NCI-H1092 (cell line): ENCODE results near the gene SPTBN5.
"Not testable (repeated sequence)": the region's sequence is repeated elsewhere in the genome, so short reads cannot be mapped to it uniquely, and the experiment has no call there.

Source experiments
- DNase-seq: peaks from one replicate; lab custom pipeline; 2025; lab: John Stamatoyannopoulos, UW

The SPTBN5 gene

DNA sequence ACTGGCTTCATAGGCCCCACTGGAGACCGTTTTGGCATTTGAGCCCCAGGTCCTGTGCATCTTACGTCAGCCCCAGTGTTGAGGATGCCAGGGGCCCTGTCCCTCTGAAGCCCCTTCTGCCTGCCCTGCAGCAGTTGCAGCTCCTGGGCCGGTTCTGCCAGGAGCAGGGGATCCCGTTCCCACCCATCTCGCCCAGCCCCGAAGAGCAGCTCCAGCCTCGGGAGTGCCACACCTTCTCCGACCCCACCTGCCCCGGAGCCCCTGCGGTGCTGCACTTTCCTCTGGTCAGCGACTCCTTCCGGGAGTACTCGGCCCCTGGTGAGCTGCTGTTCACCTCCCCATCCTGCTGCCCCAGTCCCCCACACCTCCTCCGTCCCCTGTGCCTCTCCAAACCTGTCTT, 46.6 kb downstream of the SPTBN5 start:
- DNase-seq, result no peak

DNA sequence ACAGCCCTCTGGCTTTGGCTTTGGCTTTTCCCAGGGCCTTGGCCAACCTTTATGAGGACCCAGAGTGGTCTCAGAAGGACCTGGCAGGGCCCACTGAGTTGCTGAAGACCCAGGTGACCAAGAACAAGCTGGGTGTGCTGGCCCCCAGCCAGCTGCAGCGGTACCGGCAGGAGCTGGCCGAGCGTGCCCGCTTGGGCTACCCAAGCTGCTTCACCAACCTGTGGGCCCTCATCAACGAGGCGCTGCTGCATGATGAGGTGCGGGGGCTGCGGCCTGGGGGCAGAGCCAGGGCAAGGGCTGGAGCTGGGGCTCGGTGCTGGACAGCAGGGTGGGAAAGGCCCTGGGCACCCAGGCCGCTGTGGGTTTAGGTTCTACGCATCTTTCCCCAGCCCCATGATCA, 49.0 kb downstream of the SPTBN5 start:
- no peak for DNase-seq

DNA sequence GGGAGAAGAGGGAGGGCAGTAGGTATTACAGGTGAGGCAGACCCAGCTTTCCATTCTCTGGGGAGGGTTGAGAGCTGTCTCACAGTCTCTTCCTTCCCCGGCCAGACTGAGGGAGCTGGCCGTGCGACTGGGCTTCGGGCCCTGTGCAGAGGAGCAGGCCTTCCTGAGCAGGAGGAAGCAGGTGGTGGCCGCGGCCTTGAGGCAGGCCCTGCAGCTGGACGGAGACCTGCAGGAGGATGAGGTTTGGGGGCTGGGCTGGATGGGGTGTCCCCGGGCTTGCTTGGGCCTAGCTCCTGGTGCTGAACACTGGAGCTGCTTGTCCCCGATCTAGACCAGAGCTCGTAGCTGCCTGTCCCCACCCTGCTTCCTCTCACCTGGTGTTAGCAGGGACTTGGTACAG, 50.3 kb downstream of the SPTBN5 start:
- no peak for DNase-seq

DNA sequence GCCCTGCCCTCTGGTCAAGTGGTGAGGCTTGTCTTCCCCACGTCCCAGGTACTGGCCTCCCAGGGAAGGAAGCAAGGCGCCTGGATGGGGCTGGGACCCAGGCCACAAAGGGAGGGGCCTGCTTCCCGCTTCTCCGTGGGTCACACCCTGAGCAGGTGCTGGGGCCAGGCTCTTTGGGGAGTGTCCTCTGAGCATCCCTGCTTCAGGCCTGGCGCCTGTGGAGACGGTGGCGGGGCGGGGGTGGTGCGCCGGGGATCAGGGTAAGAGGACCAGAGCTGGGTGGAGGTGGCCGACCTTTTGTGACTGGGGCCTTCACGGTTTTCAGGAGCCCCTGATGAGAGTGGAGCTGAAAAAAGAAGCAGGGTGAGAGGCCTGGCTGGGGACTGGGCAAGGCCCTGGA, 51.6 kb downstream of the SPTBN5 start:
- DNase-seq, result no peak

DNA sequence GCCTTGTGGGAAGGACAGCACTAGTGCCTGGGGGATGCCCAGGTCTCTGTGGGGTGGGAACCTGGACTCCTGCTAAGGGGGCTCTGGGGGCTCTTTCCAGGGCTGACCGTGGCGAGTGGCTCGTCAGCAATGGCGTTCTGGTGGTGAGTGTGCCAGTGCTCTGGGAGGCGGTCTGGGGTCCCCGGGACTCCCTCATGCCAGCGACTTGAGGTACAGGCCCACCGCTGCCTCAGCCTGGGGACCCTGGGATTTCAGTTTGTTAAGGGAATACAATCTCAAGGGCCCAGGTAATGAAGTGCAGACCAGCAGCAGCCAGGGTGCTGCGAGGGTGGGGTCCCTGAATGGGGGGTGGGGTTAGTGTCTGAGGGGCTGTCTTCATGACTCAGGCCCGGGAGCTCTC, 52.7 kb downstream of the SPTBN5 start:
- no peak for DNase-seq

DNA sequence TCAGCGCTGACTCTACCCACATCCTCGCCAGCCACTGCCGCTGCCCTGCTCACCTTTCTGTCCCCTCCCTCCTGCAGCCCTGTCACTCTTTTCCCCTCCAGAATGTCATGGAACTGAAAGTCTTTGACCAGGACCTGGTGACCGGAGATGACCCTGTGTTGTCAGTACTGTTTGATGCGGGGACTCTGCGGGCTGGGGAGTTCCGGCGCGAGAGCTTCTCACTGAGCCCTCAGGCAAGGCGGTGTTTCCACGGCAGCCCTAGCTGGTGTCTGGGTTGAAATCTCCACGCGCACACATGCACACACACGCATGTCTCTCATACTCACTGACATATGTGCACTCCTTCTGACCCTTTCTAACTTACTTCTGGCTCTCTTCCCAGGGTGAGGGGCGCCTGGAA, 53.2 kb downstream of the SPTBN5 start:
- DNase-seq, result no peak

DNA sequence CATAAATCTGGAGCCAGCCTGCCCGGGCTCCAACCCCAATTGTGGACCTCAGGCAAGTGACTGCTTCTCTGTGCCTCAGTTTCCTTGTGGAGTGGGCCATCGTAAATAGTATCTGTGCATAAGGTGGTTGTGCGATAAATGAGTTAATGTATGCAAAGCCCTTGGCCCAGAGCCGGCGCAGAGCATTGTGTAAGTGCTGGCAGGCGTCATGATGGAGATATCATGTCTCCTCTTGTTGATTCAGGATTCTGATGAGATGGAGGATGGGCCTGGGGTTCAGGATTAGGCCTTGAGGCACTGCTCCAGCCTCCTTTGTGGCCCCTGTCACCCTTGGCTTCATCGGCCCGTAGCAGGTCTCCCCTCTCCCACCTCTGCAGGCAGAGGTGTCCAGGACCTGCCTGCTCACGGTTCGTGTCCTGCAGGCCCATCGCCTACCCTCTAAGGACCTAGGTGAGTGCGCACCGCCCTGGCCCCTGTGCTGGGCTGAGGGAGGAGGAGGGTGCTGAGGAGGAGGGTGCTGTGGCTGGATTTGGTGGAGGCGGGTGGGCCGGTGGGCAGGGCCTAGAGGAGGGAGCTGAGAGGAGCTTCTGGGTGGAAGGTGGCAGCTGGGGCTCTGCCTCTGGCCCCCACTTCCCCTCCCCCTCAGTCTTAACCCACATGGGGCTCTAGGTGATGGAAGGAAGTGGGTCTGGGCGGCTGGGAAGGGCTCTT, 53.9 kb downstream of the SPTBN5 start:
- DNase-seq, result no peak

DNA sequence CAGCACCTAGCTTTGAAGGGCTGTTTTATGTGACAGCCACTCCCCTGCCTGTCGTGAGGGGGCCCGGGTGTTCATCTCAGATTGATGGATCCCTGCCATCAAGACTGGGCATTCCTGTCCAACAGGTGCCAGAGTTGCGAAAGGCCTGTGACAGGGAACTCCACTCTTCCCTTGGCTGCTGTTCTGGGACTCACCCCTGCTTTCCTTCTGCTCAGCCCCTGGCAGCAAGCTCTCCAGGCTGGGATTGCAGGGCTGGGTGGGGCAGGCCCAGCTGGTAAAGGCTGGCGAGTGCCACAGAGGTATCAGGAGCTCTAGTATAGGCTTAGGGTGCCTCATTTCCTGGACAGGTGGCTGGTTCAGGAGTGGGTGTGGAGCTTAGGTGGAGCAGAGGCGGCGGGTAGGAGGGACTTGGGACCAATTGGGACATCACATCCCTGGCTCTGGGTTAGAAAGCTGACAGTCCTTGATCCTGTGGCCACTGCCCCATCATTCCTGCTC, 55.4 kb downstream of the SPTBN5 start, which contains the start of gene PLA2G4B:
TSS of gene PLA2G4B (plus strand) at position 448 of the 498 bp plus-strand sequence. CDS start 67 bp downstream, outside the sequence.
- DNase-seq, result no peak

DNA sequence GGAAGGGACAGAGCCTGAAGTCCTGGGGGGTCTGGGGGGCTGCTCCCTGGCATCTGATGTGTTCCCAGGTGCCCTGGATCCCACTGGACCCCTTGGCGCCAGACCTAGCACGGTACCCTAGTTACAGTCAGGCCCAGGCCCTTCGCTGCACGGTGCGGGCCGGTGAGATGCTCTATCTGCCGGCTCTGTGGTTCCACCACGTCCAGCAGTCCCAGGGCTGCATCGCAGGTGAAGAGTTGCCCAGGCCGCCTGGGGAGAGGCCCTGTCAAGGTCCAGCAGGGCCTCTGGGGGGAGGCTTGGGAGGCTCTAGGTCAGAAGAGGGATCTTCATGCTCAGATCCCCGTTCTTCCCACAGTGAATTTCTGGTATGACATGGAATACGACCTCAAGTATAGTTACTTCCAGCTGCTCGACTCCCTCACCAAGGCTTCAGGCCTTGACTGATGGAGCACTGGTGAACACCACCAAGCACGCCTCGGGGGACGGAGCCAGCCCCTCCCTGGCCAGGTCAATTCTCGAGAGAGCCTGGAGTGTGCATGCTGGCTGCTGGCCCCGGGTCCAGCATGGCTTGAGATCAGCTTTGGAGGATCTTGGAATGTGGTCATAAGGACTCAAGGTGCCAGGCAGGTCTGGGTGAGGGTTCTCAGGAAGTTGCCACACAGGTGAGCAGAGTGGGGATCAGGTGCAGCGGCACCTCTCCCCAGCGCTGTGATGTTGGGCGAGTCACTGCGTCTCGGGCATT, 57.0 kb downstream of the SPTBN5 start:
- no peak for DNase-seq

DNA sequence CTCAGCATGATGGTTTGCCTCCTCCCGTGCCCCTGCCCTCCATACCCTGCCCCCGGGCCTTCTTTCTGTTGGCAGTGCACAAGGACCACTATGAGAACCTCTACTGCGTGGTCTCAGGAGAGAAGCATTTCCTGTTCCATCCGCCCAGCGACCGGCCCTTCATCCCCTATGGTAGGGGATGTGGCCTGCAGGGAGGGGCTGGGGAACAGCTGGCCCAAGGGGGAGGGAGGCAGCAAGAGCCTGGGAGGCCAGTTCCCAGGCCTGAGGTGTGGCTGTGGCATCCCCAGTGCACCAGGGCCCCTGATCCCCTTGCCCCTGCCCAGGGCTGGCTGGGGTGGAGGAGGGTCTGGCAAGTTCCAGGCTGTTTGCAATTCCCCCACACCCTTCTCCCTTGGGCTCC, 57.8 kb downstream of the SPTBN5 start:
- no peak for DNase-seq

DNA sequence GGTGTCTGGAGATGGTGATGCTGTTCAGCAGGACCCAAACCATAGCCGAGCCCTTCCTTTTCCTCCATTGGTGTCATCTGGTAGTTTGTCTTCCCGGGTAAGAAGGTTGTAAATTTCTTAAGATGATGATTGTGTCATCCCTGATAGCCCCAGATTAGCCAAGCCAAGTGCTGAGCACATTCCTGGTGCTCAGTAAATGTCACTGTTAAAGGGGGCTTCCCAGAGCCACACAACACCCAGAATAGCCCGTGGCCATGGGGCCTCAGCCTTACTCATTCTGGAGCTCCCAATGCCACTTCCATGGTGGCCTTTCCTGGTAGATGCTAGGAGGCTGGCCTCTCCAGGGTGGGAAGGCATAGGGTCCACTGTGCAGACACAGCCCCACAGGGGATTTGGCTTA, 59.8 kb downstream of the SPTBN5 start:
- no peak for DNase-seq

DNA sequence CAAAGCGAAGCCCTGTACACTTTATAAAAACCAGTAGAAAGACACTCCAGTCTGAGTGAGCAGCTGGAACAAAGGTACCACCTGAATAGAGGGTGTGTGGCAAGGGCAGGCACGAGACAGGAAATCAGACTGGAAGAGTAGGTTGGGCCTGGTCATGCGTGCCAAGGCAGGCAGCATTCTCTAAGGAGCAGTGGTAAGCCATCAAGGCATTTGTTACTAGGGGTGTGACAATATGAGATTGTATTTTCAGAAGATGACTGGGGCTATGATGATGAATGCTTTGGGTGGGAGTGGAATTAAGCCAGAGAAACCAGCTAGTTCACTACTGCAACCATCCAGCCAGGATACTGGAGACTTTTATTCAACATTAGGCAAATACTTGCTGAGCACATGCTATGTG, 61.0 kb downstream of the SPTBN5 start:
- no peak for DNase-seq

DNA sequence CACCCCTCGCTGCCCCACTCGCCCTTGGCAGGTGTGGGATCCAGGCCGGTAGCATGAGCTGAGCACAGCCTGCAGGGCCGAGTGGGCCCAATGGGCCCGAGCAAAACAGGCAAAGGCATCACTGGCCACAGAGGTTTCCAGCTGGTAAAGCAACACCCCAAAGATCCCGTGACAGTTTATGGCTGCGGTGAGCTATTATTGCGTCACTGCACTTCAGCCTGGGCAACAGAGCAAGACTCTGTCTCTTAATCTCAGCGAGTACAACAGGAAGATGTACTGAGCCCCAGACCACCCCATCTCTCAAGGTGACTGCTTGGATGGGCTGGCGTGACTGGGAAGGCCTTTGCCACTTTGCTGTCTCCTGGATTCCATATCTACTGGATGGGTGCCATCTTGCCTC, 61.6 kb downstream of the SPTBN5 start:
- DNase-seq, result no peak

DNA sequence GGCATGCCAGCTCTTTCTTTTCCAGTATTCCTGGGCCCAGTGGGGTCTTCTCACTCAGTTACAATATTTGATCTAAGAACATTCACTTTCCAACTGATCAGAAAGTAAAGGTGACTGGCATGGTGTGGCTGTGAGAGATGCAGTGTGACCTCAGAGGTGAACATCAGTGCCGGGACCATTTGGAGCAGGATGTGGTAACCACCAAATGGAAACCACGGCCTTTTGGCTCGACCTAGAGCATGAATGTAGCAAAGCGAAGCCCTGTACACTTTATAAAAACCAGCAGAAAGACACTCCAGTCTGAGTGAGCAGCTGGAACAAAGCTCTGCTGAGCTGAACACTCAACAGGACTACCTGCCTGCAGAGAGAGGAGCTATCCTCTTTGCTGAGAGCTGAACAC, 62.6 kb downstream of the SPTBN5 start:
- DNase-seq, result not testable (repeated sequence)

DNA sequence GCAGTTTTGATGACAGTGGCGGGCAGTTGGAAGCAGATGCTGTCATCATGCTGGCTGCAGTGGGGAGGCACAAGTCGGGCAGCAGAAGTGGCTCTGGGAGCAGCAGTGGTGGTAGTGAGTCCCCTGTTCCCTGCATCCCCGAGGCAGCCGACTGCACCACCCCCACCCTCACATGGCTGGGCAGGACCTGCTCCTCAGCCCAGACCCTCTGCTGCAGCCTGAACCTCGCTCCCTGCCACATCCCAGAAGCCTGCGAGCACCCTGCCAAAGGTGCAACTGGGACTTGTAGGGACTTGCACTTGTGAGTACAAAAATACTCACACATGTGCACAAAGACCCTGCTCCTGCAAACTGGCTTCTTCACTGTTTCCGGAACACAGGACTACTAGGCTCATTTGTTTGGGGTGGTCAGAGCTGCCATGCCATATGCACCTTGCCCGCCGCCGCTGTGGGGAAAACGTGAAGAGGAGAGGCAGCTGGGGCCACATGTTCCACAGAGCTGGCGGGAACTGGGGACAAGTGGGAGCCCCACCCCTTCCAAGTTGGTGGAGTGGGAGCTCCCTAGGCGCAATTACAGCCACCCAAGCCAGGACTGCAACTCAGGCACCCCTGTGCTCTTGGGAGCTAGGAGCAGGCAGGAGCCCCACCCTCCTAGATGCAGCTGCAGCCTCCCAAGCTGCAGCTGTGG, 63.8 kb downstream of the SPTBN5 start:
- DNase-seq, result no peak

DNA sequence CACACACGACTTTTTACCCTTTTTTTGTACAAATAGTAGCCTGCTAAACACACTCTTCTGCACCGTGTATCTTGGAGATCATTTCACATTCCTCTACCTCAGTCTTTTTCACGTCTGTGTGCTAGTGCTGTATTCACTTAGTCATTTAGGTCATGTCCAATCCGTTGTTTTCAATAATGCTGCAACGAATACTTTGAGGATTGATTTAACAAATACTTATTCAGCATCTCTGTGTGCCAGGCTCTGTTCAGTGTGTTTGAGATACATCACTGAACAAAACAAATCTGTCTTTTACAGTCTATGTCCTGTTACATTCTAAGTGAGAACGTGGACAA, 65.1 kb downstream of the SPTBN5 start:
- no peak for DNase-seq

DNA sequence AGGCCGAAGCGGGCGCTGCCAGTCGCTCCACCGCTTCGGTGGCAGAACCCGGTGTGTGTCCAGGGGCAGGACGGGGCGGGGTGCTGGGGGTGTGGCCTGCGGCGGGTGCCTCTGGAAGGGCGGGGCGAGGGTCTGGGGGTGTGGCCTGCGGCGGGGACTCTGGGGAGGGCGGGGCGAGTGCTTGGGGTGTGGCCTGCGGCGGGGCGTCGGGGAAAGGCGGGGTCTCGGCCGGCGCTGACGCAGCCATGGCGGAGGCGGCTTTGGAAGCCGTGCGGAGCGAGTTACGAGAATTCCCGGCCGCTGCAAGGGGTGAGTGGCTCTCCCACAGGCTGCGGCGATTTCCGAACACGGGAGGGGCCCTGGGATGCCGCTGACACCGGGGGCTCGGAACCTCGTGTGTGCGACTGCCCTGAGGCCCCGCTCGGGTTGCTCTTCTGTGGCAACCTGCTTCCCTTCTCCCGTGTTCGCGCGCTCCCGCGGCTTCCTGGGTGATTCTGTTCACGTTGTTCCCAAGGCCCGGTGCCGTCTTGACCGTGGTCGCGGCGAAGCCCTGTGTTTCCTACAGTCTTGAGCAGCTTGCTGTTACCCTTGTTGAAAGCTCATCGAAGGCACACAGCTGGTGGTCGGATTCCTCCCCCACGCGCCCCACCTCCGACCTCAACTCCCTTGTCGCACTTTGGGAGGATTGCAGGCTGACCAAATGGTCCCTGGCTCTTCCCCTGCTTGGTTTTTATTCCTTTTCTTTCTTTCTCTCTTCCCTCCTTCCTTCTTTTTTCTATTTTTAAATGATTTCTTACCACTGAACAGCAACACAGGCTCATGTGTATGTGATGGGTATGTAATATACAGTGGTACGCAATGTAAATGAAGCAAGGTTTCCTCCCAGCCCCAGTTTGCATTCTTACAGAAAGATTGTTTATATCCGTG, 65.7 kb downstream of the SPTBN5 start, which contains the start of gene JMJD7:
TSS of gene JMJD7 (plus strand) at position 213 of the 927 bp plus-strand sequence. CDS start at position 246, 33 bp downstream.
- peak; percentile 69 for DNase-seq

DNA sequence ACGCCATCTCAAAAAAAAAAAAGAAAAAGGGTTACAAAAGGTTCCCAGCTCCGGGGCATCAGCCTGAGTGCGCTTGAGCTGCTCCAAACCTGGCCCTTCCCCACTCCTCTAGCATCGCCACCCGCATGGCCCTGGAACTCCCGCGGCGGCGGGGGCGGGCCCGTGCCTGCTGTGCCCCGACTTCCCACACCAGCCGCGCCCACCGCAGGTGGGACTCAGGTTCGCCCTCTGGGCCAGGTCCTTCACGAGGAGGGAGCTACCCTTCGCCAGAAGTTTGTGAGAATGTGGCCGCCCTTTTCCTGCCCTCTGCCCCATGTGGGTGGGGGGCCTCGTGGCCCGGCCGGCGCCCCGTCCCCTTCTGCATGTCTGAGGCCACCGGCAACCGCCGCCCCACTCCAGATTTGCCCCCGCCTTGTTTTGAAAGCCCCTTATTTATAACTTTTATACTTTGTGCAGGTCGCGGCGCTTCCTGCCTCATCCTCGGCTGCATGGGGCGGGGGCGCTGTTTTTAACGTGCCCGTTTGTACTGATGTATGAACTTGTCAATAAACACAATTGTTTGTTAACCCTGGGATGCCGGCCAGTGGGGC, 66.5 kb downstream of the SPTBN5 start:
- no peak for DNase-seq

DNA sequence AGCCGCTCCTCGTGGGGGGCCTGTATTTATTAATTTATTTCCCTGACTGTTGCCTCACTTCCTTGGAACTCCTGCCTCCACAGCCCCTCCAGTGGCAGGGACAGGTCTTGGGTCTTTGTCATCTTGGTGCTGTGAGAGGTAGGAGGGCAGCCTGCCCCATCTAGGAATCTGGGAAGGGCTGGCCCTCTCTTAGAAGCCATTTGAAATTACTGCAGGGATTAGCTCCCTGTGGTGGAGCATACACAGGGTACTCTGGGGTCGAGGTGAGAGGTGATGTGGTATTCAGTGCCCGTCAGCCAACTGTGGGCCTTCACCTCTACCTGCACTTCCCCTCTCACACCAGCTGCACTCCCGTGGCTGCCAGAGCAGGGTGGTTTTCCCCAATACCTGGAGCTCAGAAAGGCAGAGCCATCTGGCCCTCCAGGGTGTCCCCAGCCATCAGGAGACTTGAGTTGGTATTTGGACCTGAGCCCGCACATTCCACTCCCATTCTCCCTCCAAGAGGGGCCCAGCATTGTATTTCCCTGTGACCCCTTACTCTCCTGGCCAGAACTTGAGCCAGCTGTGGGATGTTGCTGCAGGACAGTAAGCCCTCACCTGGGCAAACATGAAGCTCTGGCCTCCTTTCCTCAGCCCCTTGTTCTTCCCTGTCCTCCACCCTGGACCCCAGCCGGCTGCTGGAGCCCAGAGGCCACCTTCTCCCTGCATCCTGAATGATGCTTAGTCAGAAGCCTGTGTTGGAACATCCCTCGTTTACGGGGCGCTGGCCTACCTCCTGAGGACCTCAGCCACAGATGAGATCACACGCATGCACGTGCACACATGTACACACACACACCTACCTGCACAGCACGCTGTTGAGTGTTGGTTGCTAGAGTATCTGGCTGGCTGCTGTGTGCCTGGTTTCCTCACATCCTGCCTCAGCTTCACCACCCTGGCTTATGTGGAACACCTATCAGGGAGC, 68.0 kb downstream of the SPTBN5 start:
- no peak for DNase-seq

DNA sequence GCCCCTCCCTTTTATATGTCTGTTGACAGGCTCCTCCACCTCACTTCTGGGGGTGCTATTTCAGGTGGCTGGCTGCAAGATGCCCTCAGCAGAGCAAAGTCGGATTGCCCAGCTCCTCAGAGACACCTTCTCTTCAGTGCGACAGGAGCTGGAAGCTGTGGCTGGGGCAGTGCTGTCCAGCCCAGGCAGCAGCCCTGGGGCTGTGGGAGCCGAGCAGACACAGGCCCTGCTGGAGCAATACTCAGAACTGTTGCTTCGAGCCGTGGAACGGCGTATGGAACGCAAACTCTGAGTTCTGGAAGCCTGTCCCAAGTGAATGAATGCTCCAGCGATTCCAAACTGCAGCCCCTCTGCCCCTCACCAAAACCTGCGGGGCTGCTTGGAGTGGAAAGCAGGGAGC, 68.7 kb downstream of the SPTBN5 start:
- DNase-seq, result no peak
